Measurements from ENCODE around the gene FEM1C.

Gene FEM1C, protein sequence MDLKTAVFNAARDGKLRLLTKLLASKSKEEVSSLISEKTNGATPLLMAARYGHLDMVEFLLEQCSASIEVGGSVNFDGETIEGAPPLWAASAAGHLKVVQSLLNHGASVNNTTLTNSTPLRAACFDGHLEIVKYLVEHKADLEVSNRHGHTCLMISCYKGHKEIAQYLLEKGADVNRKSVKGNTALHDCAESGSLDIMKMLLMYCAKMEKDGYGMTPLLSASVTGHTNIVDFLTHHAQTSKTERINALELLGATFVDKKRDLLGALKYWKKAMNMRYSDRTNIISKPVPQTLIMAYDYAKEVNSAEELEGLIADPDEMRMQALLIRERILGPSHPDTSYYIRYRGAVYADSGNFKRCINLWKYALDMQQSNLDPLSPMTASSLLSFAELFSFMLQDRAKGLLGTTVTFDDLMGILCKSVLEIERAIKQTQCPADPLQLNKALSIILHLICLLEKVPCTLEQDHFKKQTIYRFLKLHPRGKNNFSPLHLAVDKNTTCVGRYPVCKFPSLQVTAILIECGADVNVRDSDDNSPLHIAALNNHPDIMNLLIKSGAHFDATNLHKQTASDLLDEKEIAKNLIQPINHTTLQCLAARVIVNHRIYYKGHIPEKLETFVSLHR

DNA sequence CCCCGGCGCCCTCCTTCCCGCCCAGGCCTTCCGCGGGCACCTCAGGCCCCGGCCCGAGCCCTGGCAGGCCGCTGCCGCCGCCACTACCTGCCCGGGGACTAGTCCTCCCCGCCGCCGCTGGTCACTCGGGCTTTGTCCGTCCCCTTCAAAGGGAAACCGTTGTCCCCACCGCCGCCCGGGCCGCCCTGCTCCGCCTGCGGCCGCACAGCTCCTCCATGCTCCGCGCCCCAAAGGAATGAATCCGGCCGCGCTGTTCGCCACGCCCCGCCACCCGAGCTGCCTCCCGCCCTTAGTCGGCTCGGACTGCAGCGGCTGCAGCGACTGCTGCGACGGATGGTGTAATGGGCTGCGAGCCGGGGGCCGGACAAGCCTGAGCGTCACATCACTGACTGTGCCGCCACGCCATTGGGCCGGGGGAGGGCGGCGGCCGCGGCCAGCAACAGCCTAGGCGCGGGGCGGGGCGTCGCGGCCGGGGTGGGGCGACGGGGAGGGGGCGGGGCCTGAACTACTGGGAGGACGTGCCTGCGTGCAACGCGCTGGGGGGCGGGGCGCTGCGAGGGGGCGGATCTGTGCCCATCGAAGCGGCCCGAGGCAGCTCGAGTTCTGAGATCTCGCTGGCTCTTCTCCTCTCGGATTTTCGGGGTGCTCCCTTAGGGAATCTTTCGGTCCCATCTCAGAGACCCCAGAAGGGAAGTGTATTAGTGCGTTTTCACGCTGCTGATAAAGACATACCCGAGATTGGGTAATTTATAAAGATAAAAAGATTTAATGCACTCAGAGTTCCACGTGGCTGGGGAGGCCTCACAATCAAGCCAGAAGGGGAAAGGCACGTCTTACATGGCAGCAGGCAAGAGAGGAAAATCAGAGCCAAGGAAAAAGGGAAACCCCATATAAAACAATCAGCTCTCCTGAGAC is at the start of gene FEM1C:
Gene FEM1C (minus strand): TSS at position 340 of the 915 bp plus-strand sequence. CDS start 1,282 bp downstream, outside the sequence.
- Mint-ChIP-seq H3K4me3 (peak within 1 kb of the TSS; percentile 97), H3K4me1 (peaks cover 27% of the 10 kb centered on the region)
- DNase-seq (ENCODE audit: low spot score in 2 of 2) = peak; percentile 93 to 95

DNA sequence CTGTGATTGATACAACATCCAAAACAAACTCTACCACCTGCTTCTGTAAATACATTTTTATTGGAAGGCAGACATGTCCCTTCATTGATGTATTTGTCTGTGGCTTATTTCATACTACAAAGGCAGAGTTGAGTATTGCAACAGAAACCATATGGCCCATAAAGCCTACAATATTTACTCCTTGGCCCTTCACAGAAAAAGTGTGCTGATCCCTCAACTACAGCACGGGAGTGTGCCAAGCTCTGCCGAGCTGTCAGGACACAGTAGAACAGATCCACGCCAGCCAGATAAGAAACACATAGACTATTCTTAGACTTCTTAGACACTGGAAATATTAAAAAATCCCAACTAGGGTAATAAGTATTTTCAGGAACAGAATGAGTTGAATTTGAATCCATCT is 44.5 kb upstream of the FEM1C start:
- DNase-seq (ENCODE audit: low spot score in 2 of 2) = no peak
- Mint-ChIP-seq H3K9me3 (peaks cover 2% of the 10 kb centered on the region), H3K4me3 (no peak overlapping the region), H3K27me3 (no peaks in the 10 kb centered on the region), H3K4me1 (peaks cover 7% of the 10 kb centered on the region), H3K36me3 (peaks cover 4% of the 10 kb centered on the region), H3K27ac (peak overlapping the region; percentile 25)
- no peak for ATAC-seq (ENCODE audit: low read depth)

More for the DNA sequence above, at the start of gene FEM1C:
- H3K27ac Mint-ChIP-seq = peak within 1 kb of the TSS; percentile 96
- no peaks in the 10 kb centered on the region for H3K27me3 Mint-ChIP-seq
- H3K36me3 Mint-ChIP-seq = peaks cover 5% of the 10 kb centered on the region
- ATAC-seq (ENCODE audit: low read depth) = peak; percentile 87
- no peaks in the 10 kb centered on the region for H3K9me3 Mint-ChIP-seq

DNA sequence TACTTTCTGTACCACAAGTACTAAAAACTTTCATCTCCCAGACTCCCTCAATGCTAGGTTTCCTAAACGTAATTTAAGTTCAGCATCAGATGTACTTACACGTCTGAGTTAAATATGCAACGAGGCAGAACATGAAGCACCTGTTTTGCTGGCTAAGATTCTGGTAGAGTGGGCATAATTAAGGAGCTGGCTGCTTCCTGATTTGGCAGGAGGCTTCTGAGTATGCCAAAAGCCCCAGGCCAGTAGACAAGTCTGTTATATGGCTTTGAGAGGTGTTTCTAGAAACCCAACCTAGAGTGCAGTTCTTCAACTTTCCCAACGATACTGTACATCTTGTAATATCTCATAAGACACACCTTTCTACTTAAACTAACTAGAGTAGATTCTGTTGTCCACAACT is 44.1 kb upstream of the FEM1C start:
- Mint-ChIP-seq H3K27me3 (no peaks in the 10 kb centered on the region), H3K27ac (peak overlapping the region; percentile 25), H3K9me3 (peaks cover 2% of the 10 kb centered on the region), H3K4me1 (peaks cover 7% of the 10 kb centered on the region), H3K4me3 (no peak overlapping the region), H3K36me3 (peaks cover 4% of the 10 kb centered on the region)
- ATAC-seq (ENCODE audit: low read depth) (no peak), DNase-seq (ENCODE audit: low spot score in 2 of 2) (no peak)

DNA sequence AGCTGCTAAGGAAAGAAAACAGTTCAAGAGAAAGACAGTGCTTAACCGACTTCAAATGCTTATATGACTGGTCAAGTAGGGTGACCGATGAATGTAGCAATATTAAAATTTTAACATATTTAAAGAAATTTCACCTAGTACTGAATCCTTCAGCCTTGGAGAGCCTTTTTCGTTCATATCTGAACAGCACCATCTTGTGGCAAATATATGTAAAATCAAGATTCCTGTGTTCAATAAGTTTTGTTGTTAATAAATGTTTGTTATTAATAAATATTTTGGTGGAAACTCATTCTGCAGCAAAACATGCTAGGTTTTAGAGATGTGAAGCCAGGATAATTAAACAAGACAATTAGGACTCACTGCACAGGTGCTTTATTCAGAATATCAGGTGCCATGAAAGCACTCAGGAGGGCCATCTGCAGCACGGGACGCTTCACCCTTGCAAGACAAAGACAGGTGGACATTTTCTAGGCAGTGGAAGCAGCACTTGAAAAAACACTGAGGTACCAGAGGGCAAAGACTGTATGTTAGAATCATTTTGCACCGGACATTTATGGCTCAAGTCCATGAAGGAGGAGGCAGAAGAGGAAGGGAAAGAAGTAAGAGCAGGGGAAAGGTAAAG is 42.1 kb upstream of the FEM1C start:
- H3K4me1 Mint-ChIP-seq = peaks cover 10% of the 10 kb centered on the region
- ATAC-seq (ENCODE audit: low read depth) (peak; percentile 43), DNase-seq (ENCODE audit: low spot score in 2 of 2) (peak in 1 of 2 donors; percentile 31)
- no peaks in the 10 kb centered on the region for H3K27me3 Mint-ChIP-seq
- H3K9me3 Mint-ChIP-seq = peaks cover 2% of the 10 kb centered on the region
- no peak overlapping the region for H3K27ac Mint-ChIP-seq
- peaks cover 2% of the 10 kb centered on the region for H3K36me3 Mint-ChIP-seq
- H3K4me3 Mint-ChIP-seq = no peak overlapping the region

DNA sequence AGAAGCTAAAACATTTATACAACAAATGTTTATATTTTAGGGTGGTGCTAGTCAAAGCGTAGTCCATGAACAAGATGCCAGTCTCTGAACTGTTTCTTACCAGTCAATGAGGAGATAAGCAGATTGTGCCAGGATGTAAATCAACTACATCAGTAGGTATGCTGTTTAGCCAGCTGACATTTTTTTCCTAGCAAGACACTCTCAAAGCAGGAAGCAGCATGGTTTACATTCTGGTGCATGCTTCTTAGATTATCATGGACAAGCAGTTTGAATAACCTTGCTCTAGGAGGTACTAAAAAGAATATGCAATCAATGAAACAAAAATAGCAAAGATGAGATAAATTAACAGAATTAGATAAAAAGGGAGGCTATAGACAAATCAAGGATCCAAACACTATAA is 40.7 kb upstream of the FEM1C start:
- DNase-seq (ENCODE audit: low spot score in 2 of 2) (no peak), ATAC-seq (ENCODE audit: low read depth) (no peak)
- peaks cover 3% of the 10 kb centered on the region for H3K36me3 Mint-ChIP-seq
- H3K4me3 Mint-ChIP-seq = no peak overlapping the region
- peaks cover 13% of the 10 kb centered on the region for H3K4me1 Mint-ChIP-seq
- H3K27ac Mint-ChIP-seq = no peak overlapping the region
- H3K27me3 Mint-ChIP-seq = no peaks in the 10 kb centered on the region
- H3K9me3 Mint-ChIP-seq = no peaks in the 10 kb centered on the region

DNA sequence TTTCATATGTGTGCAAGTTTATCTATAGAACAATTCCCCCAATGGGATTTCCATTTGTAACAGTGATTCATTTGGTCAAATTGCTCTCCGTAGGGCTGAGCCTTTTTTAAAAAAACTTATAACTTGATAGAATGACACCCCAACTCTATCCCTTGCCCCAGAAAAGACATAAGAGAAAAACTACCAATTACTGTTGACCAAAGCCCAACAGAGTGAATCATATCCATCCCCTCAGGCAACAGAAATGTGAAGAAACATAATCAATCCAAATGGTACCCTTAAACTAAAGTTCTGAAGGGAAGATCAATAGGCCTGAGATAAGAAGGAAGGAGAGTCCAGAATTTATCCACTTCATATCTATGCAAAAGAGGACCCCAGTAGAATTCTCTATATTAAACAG is 39.9 kb upstream of the FEM1C start:
- ATAC-seq (ENCODE audit: low read depth) (no peak), DNase-seq (ENCODE audit: low spot score in 2 of 2) (no peak)
- H3K9me3 Mint-ChIP-seq = no peaks in the 10 kb centered on the region
- peaks cover 17% of the 10 kb centered on the region for H3K4me1 Mint-ChIP-seq
- peaks cover 3% of the 10 kb centered on the region for H3K36me3 Mint-ChIP-seq
- no peaks in the 10 kb centered on the region for H3K27me3 Mint-ChIP-seq
- no peak overlapping the region for H3K4me3 Mint-ChIP-seq
- peak overlapping the region; percentile 28 for H3K27ac Mint-ChIP-seq

DNA sequence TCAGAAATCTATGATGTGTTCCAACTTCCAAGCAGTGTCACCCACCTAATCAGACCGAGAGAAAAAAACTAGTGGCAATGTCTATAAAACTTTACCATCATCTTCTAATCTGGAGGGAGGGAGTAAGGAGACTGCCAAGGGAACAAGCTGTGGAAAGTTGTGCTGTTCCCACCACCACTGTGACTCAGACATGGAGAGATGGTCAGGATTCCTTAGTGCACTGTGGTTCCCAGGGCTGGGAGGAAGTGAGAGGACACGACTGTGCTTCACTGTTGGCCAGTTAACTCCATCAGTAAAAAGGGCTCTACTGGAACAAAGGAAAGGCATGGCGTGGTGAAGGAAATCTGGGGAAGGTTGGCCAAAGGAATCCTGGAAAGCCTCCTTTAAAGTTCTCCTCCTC is 38.9 kb upstream of the FEM1C start:
- no peaks in the 10 kb centered on the region for H3K9me3 Mint-ChIP-seq

DNA sequence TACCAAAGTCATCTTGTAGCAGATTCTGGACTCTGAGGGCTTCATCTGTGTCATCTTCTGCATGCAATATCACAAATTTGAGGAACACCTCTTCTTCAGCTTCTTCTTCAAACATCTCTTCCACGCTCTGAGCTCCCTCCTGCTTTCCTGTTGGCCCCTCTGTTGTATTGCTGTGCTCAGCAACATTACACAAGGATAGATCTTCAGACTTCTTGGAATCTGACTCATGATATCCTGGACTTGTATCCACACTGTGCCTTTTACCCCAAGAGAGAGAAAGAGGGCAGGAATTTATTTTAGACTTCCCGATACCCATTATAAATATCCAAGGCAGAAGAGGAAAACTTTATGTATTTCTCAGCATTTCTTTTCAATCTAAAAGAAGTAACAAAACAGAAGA is 36.4 kb upstream of the FEM1C start:
- Mint-ChIP-seq H3K36me3 (peaks cover 8% of the 10 kb centered on the region), H3K4me1 (peaks cover 19% of the 10 kb centered on the region), H3K27ac (no peak overlapping the region), H3K4me3 (no peak overlapping the region), H3K9me3 (peaks cover 5% of the 10 kb centered on the region), H3K27me3 (no peaks in the 10 kb centered on the region)
- no peak for ATAC-seq (ENCODE audit: low read depth)
- DNase-seq (ENCODE audit: low spot score in 2 of 2) = no peak

More for the DNA sequence above, 38.9 kb upstream of the FEM1C start:
- ATAC-seq (ENCODE audit: low read depth) (no peak), DNase-seq (ENCODE audit: low spot score in 2 of 2) (no peak)
- Mint-ChIP-seq H3K36me3 (peaks cover 3% of the 10 kb centered on the region), H3K27ac (no peak overlapping the region), H3K4me3 (no peak overlapping the region), H3K27me3 (no peaks in the 10 kb centered on the region), H3K4me1 (peaks cover 19% of the 10 kb centered on the region)

DNA sequence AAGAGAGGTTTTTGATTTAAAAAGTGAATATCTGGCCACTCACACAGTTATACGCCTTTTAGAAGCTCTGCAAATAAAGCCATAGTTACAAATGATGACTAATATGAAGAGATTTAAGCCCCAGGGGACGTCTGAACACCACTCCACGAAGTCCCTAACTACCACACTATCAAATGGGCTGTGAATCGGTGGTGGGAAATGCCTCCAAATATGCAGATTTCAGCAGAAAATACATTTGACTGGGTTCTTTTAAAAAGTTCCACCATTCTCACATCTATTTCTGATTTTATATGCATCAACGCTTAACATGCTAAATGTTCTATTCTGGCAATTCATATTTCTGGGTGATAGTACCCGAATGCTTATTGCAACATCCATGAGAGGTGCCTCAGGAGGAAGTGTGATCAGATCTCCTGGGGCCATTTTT is 35.2 kb upstream of the FEM1C start:
- Mint-ChIP-seq H3K9me3 (peaks cover 5% of the 10 kb centered on the region), H3K36me3 (peaks cover 8% of the 10 kb centered on the region), H3K27ac (no peak overlapping the region), H3K27me3 (no peaks in the 10 kb centered on the region), H3K4me3 (no peak overlapping the region), H3K4me1 (peaks cover 23% of the 10 kb centered on the region)
- ATAC-seq (ENCODE audit: low read depth) = peak; percentile 40
- no peak for DNase-seq (ENCODE audit: low spot score in 2 of 2)

DNA sequence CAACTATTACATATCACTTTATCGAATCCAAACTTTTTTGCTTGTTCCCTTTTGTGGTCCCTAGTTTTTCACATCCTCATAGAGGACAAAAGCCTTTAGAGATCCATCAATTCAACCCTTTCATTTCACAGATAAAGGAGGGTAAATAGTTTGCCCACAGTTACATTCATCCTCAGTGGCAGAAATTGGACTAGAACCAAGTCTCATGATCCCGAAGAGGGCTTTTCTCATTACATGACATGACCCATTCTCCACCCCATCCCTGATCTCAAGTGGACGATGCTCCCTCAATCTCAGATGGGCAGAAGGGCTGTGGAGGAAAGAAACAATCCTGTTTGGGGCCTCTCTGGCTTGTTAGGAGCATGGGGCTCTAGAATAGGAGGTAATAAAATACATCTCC is 34.6 kb upstream of the FEM1C start:
- Mint-ChIP-seq H3K4me1 (peaks cover 25% of the 10 kb centered on the region), H3K27ac (no peak overlapping the region), H3K4me3 (no peak overlapping the region), H3K9me3 (peaks cover 5% of the 10 kb centered on the region), H3K27me3 (no peaks in the 10 kb centered on the region), H3K36me3 (peaks cover 8% of the 10 kb centered on the region)
- ATAC-seq (ENCODE audit: low read depth) (no peak), DNase-seq (ENCODE audit: low spot score in 2 of 2) (no peak)

DNA sequence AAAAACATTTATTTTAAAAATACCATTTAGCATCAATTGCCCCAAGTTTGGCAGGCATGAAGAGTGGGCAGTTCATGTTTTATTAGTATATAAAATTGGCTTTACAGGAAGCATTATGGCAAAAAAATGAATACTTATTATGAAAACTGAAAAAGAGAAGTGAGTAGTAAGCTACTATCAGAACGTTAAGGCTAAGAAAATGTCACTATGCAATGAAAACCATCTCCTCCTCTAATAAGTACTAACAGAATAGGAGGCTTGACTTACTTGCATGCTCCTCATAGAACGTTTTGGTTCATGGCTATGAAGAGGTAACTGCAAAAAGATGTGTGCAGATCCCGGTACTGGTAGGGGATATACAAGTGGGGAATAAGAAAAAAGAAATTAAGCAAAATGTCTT is 34.1 kb upstream of the FEM1C start:
- H3K4me3 Mint-ChIP-seq = peak overlapping the region; percentile 65
- peaks cover 24% of the 10 kb centered on the region for H3K4me1 Mint-ChIP-seq
- DNase-seq (ENCODE audit: low spot score in 2 of 2) (no peak), ATAC-seq (ENCODE audit: low read depth) (peak; percentile 75)
- peak overlapping the region; percentile 8 for H3K27ac Mint-ChIP-seq
- peaks cover 8% of the 10 kb centered on the region for H3K36me3 Mint-ChIP-seq
- H3K27me3 Mint-ChIP-seq = no peaks in the 10 kb centered on the region
- H3K9me3 Mint-ChIP-seq = peaks cover 5% of the 10 kb centered on the region

DNA sequence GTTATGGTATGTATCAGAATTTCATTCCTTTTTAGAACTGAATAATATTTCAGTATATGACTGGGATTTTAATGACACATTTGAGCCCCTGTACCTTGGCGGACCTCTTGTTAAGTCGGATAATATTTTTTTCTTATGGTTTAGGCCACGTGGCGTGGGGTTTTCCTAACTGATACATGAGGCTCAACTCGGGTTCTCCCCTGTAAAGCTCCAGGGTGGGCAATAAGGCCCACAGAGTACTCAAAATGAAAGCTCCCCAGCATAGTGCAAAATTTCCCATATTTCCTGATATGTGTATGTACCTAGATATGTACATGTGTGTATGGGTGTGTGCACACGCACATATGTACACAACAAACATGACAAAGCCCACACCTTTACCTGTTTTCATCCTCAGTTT is 33.2 kb upstream of the FEM1C start:
- Mint-ChIP-seq H3K36me3 (peaks cover 8% of the 10 kb centered on the region), H3K27ac (peak overlapping the region; percentile 24), H3K4me3 (peak overlapping the region; percentile 34), H3K4me1 (peaks cover 22% of the 10 kb centered on the region), H3K27me3 (no peaks in the 10 kb centered on the region), H3K9me3 (peaks cover 5% of the 10 kb centered on the region)
- DNase-seq (ENCODE audit: low spot score in 2 of 2) = no peak
- no peak for ATAC-seq (ENCODE audit: low read depth)

DNA sequence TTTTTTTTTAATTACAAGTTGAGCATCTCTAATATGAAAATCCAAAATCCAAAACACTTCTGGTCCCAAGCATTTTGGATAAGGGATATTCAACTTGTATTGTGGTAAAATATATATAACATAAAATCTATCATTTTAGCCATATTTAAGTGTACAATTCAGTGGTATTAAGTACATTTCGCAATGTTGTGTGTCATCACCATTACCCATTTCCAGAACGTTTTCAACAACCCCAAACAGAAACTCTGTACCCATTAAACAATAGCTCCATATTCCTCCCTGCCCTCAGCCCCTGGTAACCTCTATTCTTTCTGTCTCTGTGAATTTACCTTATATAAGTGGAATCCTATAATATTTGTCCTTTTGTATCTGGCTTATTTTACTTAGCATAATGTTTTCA is 32.8 kb upstream of the FEM1C start:
- Mint-ChIP-seq H3K27ac (peak overlapping the region; percentile 24), H3K4me1 (peaks cover 22% of the 10 kb centered on the region), H3K27me3 (no peaks in the 10 kb centered on the region)

More for the DNA sequence above, 32.8 kb upstream of the FEM1C start:
- Mint-ChIP-seq H3K9me3 (peaks cover 5% of the 10 kb centered on the region), H3K4me3 (no peak overlapping the region), H3K36me3 (peaks cover 8% of the 10 kb centered on the region)
- ATAC-seq (ENCODE audit: low read depth) (no peak), DNase-seq (ENCODE audit: low spot score in 2 of 2) (no peak)

Data from memory B cell (primary cell).